HepG2 (cell line): ENCODE measurements around the gene ZNF416. TPM values are rescaled to one million over a fixed set of nuclear protein-coding genes. Genes with fewer than 3 reads are reported as not detected.

Source experiments
- ATAC-seq: fragments of 200-7000 bp; cut with Tn5 transposase; 3 replicates; pipeline ENCODE4 v1.9.1; 2020; ENCODE audit warnings: mild to moderate bottlenecking, moderate library complexity
- BruUV-seq: library from RNA; stranded (reverse); fragments of 400-500 nt; replicated peaks from 2 replicates; lab custom pipeline; 2021; lab: Mats Ljungman, UMichigan
- CTCF ChIA-PET: fragments of 300-600 bp; formaldehyde crosslinking; extraction: SDS; loops from one replicate; lab custom pipeline; 2021; ENCODE audit warnings: low total read pairs, inconsistent platforms, low intra/inter-chr PET ratio; lab: Yijun Ruan, JAX
- POLR2A ChIA-PET: fragments of 350-600 bp; sonication (Branson Sonifier 250); formaldehyde crosslinking; loops from one replicate; lab custom pipeline; 2020; ENCODE audit warnings: antibody characterized with exemption, inconsistent platforms; lab: Yijun Ruan, JAX
- DNase-seq: peaks from one replicate; pipeline ENCODE4 v3.0.0-alpha.2; 2015; ENCODE audit warnings: low spot score
- FAIRE-seq: peaks from 3 replicates; lab custom pipeline; 2011; peaks lifted over from hg19 to GRCh38; lab: Jason Lieb, UNC
- H2AFZ ChIP-seq: one replicate; pipeline ENCODE4 v1.6.1; 2011; ENCODE audit warnings: low read length, inconsistent platforms
- H3K27ac ChIP-seq: fragments of 300-600 bp; 3 replicates; pipeline ENCODE4 v1.8.0; 2011; ENCODE audit warnings: mixed run types, mild to moderate bottlenecking, mixed read lengths, low read length, inconsistent platforms; ENCODE audit not compliant: insufficient read depth; ENCODE audit errors: extremely low read length
- H3K27me3 ChIP-seq, 2 experiments: fragments of 200-600 bp in 1 of 2; 2 replicates in 1 of 2; 3 replicates in 1 of 2; pipeline versions ENCODE4 v1.6.0 to v1.8.0; 2011; ENCODE audit warnings: low read length in 2 of 2, mild to moderate bottlenecking in 2 of 2, moderate library complexity in 2 of 2, inconsistent platforms in 1 of 2; ENCODE audit not compliant: insufficient read depth in 2 of 2, control insufficient read depth in 1 of 2
- H3K36me3 ChIP-seq, 2 experiments: fragments of 200-600 bp in 1 of 2; replicated peaks in 1 of 2; 2 replicates in 1 of 2; 3 replicates in 1 of 2; pipeline versions ENCODE4 v1.5.1 to v1.8.0; 2011; ENCODE audit warnings: low read length in 2 of 2, inconsistent platforms in 1 of 2; ENCODE audit not compliant: insufficient read depth in 2 of 2, control insufficient read depth in 1 of 2
- H3K4me1 ChIP-seq: 2 replicates; pipeline ENCODE4 v1.5.1; 2012; ENCODE audit warnings: low read length, inconsistent platforms; ENCODE audit not compliant: insufficient read depth
- H3K4me2 ChIP-seq: 2 replicates; pipeline ENCODE4 v1.6.0; 2011; ENCODE audit warnings: low read depth, low read length, inconsistent platforms
- H3K4me3 ChIP-seq, 3 experiments: fragments of 200-600 bp in 1 of 3; sonication (generic), shearing (Covaris generic) in 1 of 3; replicated peaks in 1 of 3; 2 replicates each; pipeline ENCODE4 v1.5.1; 2011 to 2016; ENCODE audit warnings: low read length in 3 of 3, inconsistent platforms in 2 of 3, low read depth in 2 of 3, mild to moderate bottlenecking in 2 of 3, control low read depth in 1 of 3, mixed read lengths in 1 of 3; ENCODE audit not compliant: insufficient read depth in 1 of 3
- H3K79me2 ChIP-seq: one replicate; pipeline ENCODE4 v1.6.1; 2011; ENCODE audit warnings: low read length, inconsistent platforms; ENCODE audit not compliant: insufficient read depth
- H3K9ac ChIP-seq: 2 replicates; pipeline ENCODE4 v1.6.0; 2011; ENCODE audit warnings: mild to moderate bottlenecking, low read depth, low read length, inconsistent platforms; ENCODE audit not compliant: insufficient read depth
- H3K9me3 ChIP-seq: 2 replicates; pipeline ENCODE4 v1.5.1; 2012; ENCODE audit warnings: mild to moderate bottlenecking, low read length
- H4K20me1 ChIP-seq: 2 replicates; pipeline ENCODE4 v1.6.0; 2011; ENCODE audit warnings: inconsistent platforms, mild to moderate bottlenecking, low read length, moderate library complexity; ENCODE audit not compliant: insufficient read depth
- ARHGAP35 ChIP-seq: sonication (generic); formaldehyde crosslinking; IDR thresholded peaks from 2 replicates; pipeline ENCODE4 v1.9.0; 2022; ENCODE audit warnings: mild to moderate bottlenecking, inconsistent platforms, moderate library complexity, missing genetic modification reagents, borderline replicate concordance
- ARNTL ChIP-seq: sonication (generic); formaldehyde crosslinking; IDR thresholded peaks from 2 replicates; pipeline ENCODE4 v1.4.0; 2020; ENCODE audit warnings: mild to moderate bottlenecking, missing genetic modification reagents
- DPF2 ChIP-seq: sonication (generic); formaldehyde crosslinking; IDR thresholded peaks from 2 replicates; pipeline ENCODE4 v1.4.0; 2020; ENCODE audit warnings: mild to moderate bottlenecking, low read depth, missing genetic modification reagents, borderline replicate concordance
- FOXJ3 ChIP-seq: sonication (generic); formaldehyde crosslinking; IDR thresholded peaks from 2 replicates; pipeline ENCODE4 v1.4.0; 2020; ENCODE audit warnings: missing genetic modification reagents, mild to moderate bottlenecking, borderline replicate concordance
- HMG20B ChIP-seq: conservative IDR thresholded peaks from 2 replicates; pipeline ENCODE4 v1.6.1; 2016; ENCODE audit warnings: missing genetic modification reagents, missing compliant biosample characterization
- HNF4G ChIP-seq, 2 experiments: sonication (generic) in 1 of 2; formaldehyde crosslinking in 1 of 2; IDR thresholded peaks; 2 replicates each; pipeline versions ENCODE4 v1.4.0 to v1.6.1; 2011 to 2020; ENCODE audit warnings: borderline replicate concordance in 2 of 2, low read depth in 2 of 2, mild to moderate bottlenecking in 2 of 2, low read length in 1 of 2, missing genetic modification reagents in 1 of 2, moderate library complexity in 1 of 2
- POLR2A ChIP-seq, 2 experiments: IDR thresholded peaks; 2 replicates each; pipeline ENCODE4 v1.6.1; 2011; ENCODE audit warnings: low read depth in 2 of 2, low read length in 2 of 2, mild to moderate bottlenecking in 1 of 2, moderate library complexity in 1 of 2; ENCODE audit not compliant: insufficient read depth in 1 of 2
- RCOR2 ChIP-seq: IDR thresholded peaks from 2 replicates; pipeline ENCODE4 v1.6.1; 2016; ENCODE audit warnings: missing biosample characterization, missing genetic modification reagents
- SAFB2 ChIP-seq: sonication (generic); formaldehyde crosslinking; IDR thresholded peaks from 2 replicates; pipeline ENCODE4 v1.5.1; 2020; ENCODE audit warnings: missing genetic modification reagents, low read depth, mild to moderate bottlenecking, borderline replicate concordance
- SCMH1 ChIP-seq: sonication (generic); formaldehyde crosslinking; IDR thresholded peaks from 2 replicates; pipeline ENCODE4 v1.9.0; 2021; ENCODE audit warnings: missing genetic modification reagents, mild to moderate bottlenecking, borderline replicate concordance
- SOX6 ChIP-seq, 2 experiments: fragments of 450-650 bp in 1 of 2; sonication (generic) in 1 of 2; formaldehyde crosslinking in 1 of 2; IDR thresholded peaks; 2 replicates each; pipeline versions ENCODE4 v1.4.0 to v1.6.1; 2017 to 2020; ENCODE audit warnings: antibody characterized with exemption in 1 of 2, mild to moderate bottlenecking in 1 of 2, missing genetic modification reagents in 1 of 2
- STAG1 ChIP-seq: sonication (generic); formaldehyde crosslinking; IDR thresholded peaks from 2 replicates; pipeline ENCODE4 v1.4.0; 2020; ENCODE audit warnings: missing genetic modification reagents
- TRIM24 ChIP-seq: sonication (generic); formaldehyde crosslinking; IDR thresholded peaks from 2 replicates; pipeline ENCODE4 v1.8.0; 2022; ENCODE audit warnings: mild to moderate bottlenecking, missing genetic modification reagents
- ZMAT5 ChIP-seq: sonication (generic); formaldehyde crosslinking; IDR thresholded peaks from 2 replicates; pipeline ENCODE4 v1.5.0; 2020; ENCODE audit warnings: mild to moderate bottlenecking, low read depth, missing genetic modification reagents, borderline replicate concordance
- ZNF260 ChIP-seq: sonication (generic); formaldehyde crosslinking; IDR thresholded peaks from 2 replicates; pipeline ENCODE4 v1.4.0; 2020; ENCODE audit warnings: missing genetic modification reagents, low read depth, mild to moderate bottlenecking, borderline replicate concordance
- ZNF326 ChIP-seq: sonication (generic); formaldehyde crosslinking; IDR thresholded peaks from 2 replicates; pipeline ENCODE4 v1.4.0; 2020; ENCODE audit warnings: missing genetic modification reagents, borderline replicate concordance
- ZNF629 ChIP-seq: sonication (generic); formaldehyde crosslinking; conservative IDR thresholded peaks from 2 replicates; pipeline ENCODE4 v1.5.0; 2020; ENCODE audit warnings: missing genetic modification reagents
- WGBS: methylation state at CpG from one replicate; pipeline ENCODE4 v1.1.6; 2017; ENCODE audit warnings: low lambda C conversion rate; 5-methylcytosine and 5-hydroxymethylcytosine counted together
- in situ Hi-C: cut with HindIII; loops from 2 replicates; pipeline ENCODE4 v1.10.0; 2017; ENCODE audit warnings: low pct_unique_long_range_greater_than_20kb; ENCODE audit not compliant: extremely low pct_ligation_motif_present
- intact Hi-C: fragments of 100-400 bp; cut with micrococcal nuclease; formaldehyde crosslinking; loops from one replicate; pipeline ENCODE4 v1.10.0; 2022; ENCODE audit not compliant: unreplicated experiment
- polyA plus RNA-seq, 8 experiments: library from polyadenylated mRNA; depleted of rRNA in 3 of 8; stranded (reverse) in 7 of 8; unstranded in 1 of 8; fragments of >200 nt; fragmentation: Illumina TruSeq in 4 of 8; extraction: Trizol in 4 of 8; gene quantifications; 2 replicates each; pipeline versions ENCODE4 v1.2.1 to v1.2.3, GENCODE V29; 2011 to 2016; ENCODE audit warnings: low read depth in 4 of 8, missing spikeins in 1 of 8, mixed read lengths in 1 of 8; ENCODE audit not compliant: insufficient read depth in 1 of 8
- total RNA-seq, 5 experiments: library from RNA; depleted of rRNA; stranded (reverse); fragments of >200 nt; fragmentation: Illumina TruSeq; extraction: Trizol; gene quantifications; 2 replicates each; pipeline ENCODE4 v1.2.3, GENCODE V29; 2016; ENCODE audit warnings: low read depth in 1 of 5
- TF ChIP-seq, protein P1 (sequence below): sonication (generic); formaldehyde crosslinking; IDR thresholded peaks from 2 replicates; pipeline ENCODE4 v1.4.0; 2020; ENCODE audit warnings: missing genetic modification reagents
- TF ChIP-seq, protein P2 (sequence below): IDR thresholded peaks from 2 replicates; pipeline ENCODE4 v1.6.1; 2016; ENCODE audit warnings: missing compliant biosample characterization, missing genetic modification reagents, borderline replicate concordance
- TF ChIP-seq, protein P3 (sequence below): sonication (generic); formaldehyde crosslinking; IDR thresholded peaks from 2 replicates; pipeline ENCODE4 v1.4.0; 2020; ENCODE audit warnings: mild to moderate bottlenecking, missing genetic modification reagents

Gene ZNF416
- total and polyA plus RNA-seq, 2 of the 13 experiments (the other 11 are each of a cell fraction or from before 2014, with no cell fraction given): 1.5 to 5.3 TPM

- Histone ChIP-seq H3K4me1 (peaks cover 8% of the 10 kb centered on the region; the same call in 1 of the 2 replicates), H3K9me3 (no peaks in the 10 kb centered on the region), H2AFZ (no peak overlapping the region), H3K36me3 (peaks cover 1 to 23% of the 10 kb centered on the region in 2 experiments; a peak in 2 of 5 replicates), H3K27me3 (no peaks in the 10 kb centered on the region), H4K20me1 (no peaks in the 10 kb centered on the region), H3K9ac (no peak overlapping the region), H3K4me3 (no peak overlapping the region), H3K4me2 (no peak overlapping the region), H3K79me2 (no peaks in the 10 kb centered on the region), H3K27ac (no peak overlapping the region)
- TF ChIP-seq HNF4G (IDR thresholded peaks at IDR 0.05; ENCODE audit: borderline replicate concordance, low read depth, low read length) (no peak), HNF4G (CRISPR knock-in tag; IDR thresholded peaks at IDR 0.05; ENCODE audit: borderline replicate concordance, low read depth) (no peak), ZNF326 (CRISPR knock-in tag) (no peak), FOXJ3 (no peak), STAG1 (CRISPR knock-in tag) (no peak), HMG20B (no peak), RCOR2 (CRISPR knock-in tag) (no peak), ZMAT5 (no peak), SOX6 (IDR thresholded peaks at IDR 0.05) (no peak), SOX6 (CRISPR knock-in tag; IDR thresholded peaks at IDR 0.05) (no peak), POLR2A (IDR thresholded peaks at IDR 0.05; ENCODE audit: insufficient read depth in 1 of 2, low read depth in 2 of 2, low read length in 2 of 2) (no peak), ARHGAP35 (CRISPR knock-in tag) (no peak), ZNF260 (CRISPR knock-in tag) (no peak), SAFB2 (CRISPR knock-in tag) (no peak), ARNTL (CRISPR knock-in tag) (no peak), ZNF629 (CRISPR knock-in tag) (no peak), SCMH1 (CRISPR knock-in tag) (no peak), DPF2 (CRISPR knock-in tag) (no peak), TRIM24 (CRISPR knock-in tag) (no peak)
- TF ChIP-seq, protein P1, sequence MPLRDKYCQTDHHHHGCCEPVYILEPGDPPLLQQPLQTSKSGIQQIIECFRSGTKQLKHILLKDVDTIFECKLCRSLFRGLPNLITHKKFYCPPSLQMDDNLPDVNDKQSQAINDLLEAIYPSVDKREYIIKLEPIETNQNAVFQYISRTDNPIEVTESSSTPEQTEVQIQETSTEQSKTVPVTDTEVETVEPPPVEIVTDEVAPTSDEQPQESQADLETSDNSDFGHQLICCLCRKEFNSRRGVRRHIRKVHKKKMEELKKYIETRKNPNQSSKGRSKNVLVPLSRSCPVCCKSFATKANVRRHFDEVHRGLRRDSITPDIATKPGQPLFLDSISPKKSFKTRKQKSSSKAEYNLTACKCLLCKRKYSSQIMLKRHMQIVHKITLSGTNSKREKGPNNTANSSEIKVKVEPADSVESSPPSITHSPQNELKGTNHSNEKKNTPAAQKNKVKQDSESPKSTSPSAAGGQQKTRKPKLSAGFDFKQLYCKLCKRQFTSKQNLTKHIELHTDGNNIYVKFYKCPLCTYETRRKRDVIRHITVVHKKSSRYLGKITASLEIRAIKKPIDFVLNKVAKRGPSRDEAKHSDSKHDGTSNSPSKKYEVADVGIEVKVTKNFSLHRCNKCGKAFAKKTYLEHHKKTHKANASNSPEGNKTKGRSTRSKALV (CRISPR knock-in tag): no peak
- TF ChIP-seq, protein P2, sequence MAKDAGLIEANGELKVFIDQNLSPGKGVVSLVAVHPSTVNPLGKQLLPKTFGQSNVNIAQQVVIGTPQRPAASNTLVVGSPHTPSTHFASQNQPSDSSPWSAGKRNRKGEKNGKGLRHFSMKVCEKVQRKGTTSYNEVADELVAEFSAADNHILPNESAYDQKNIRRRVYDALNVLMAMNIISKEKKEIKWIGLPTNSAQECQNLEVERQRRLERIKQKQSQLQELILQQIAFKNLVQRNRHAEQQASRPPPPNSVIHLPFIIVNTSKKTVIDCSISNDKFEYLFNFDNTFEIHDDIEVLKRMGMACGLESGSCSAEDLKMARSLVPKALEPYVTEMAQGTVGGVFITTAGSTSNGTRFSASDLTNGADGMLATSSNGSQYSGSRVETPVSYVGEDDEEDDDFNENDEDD (CRISPR knock-in tag): no peak
- TF ChIP-seq, protein P3, sequence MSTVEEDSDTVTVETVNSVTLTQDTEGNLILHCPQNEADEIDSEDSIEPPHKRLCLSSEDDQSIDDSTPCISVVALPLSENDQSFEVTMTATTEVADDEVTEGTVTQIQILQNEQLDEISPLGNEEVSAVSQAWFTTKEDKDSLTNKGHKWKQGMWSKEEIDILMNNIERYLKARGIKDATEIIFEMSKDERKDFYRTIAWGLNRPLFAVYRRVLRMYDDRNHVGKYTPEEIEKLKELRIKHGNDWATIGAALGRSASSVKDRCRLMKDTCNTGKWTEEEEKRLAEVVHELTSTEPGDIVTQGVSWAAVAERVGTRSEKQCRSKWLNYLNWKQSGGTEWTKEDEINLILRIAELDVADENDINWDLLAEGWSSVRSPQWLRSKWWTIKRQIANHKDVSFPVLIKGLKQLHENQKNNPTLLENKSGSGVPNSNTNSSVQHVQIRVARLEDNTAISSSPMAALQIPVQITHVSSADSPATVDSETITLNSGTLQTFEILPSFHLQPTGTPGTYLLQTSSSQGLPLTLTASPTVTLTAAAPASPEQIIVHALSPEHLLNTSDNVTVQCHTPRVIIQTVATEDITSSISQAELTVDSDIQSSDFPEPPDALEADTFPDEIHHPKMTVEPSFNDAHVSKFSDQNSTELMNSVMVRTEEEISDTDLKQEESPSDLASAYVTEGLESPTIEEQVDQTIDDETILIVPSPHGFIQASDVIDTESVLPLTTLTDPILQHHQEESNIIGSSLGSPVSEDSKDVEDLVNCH (CRISPR knock-in tag): no peak
- 36% methylated on average over 1 of the region's 1 CpG for WGBS
- POLR2A ChIA-PET: no interaction called here
- no TSS peak for BruUV-seq
- FAIRE-seq (no peak), ATAC-seq (no peak), DNase-seq (no peak)
- CTCF ChIA-PET: no interaction called here
- intact Hi-C loops (no loop called here), in situ Hi-C loops (no loop called here)
Measured at GRCh38 chr19:57587529-57587928, 8.8 kb upstream of the ZNF416 start.
